Measurements from ENCODE around the gene ACTR8.

The ACTR8 gene

GRCh38 chr3:53846134-53846850 is 35.7 kb downstream of the ACTR8 start, which contains the start of the genes CHDH and IL17RB:
Gene CHDH, minus strand, starts transcription at chr3:53846419. Its CDS starts 22,411 bp downstream, at chr3:53824008.
Gene IL17RB, plus strand, starts transcription at chr3:53846568. Its CDS starts 21 bp downstream, at chr3:53846589.
- Mint-ChIP-seq H3K4me3 (peak within 1 kb of the TSS; percentile 60), H3K4me1 (ENCODE audit: low read depth) (peaks cover 4% of the 10 kb centered on the region), H3K27me3 (peaks cover 58% of the 10 kb centered on the region), H3K27ac (no peak within 1 kb of the TSS), H3K9me3 (no peaks in the 10 kb centered on the region), H3K36me3 (ENCODE audit: low read depth) (no peaks in the 10 kb centered on the region)

DNA sequence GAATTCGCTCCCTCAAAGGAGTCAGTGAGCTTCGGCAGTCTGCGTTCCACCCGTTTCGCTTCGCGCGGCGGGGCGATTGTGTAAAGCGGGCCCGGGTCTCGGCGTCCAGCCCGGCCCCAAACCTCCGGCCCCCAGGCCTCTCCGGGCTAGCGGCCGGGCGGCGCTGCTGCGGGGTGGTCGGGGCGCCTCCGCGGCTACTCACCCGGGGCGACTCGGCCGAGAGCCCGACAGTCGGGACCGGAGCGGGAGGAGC is 36.1 kb downstream of the ACTR8 start:
- Mint-ChIP-seq H3K27me3 (peaks cover 58% of the 10 kb centered on the region), H3K4me3 (peak overlapping the region; percentile 60)

GRCh38 chr3:53845103-53845880 is 36.7 kb downstream of the ACTR8 start:
- no peak overlapping the region for H3K27ac Mint-ChIP-seq
- H3K4me3 Mint-ChIP-seq: peak overlapping the region; percentile 60
- H3K9me3 Mint-ChIP-seq: no peaks in the 10 kb centered on the region
- no peaks in the 10 kb centered on the region for H3K36me3 Mint-ChIP-seq (ENCODE audit: low read depth)
- H3K4me1 Mint-ChIP-seq (ENCODE audit: low read depth): peaks cover 4% of the 10 kb centered on the region
- H3K27me3 Mint-ChIP-seq: peaks cover 58% of the 10 kb centered on the region

More for the DNA sequence above, 36.1 kb downstream of the ACTR8 start:
- Mint-ChIP-seq H3K27ac (no peak overlapping the region), H3K9me3 (no peaks in the 10 kb centered on the region), H3K36me3 (ENCODE audit: low read depth) (no peaks in the 10 kb centered on the region), H3K4me1 (ENCODE audit: low read depth) (peaks cover 4% of the 10 kb centered on the region)

GRCh38 chr3:53844262-53845102 is 37.5 kb downstream of the ACTR8 start:
- Mint-ChIP-seq H3K27me3 (peaks cover 53% of the 10 kb centered on the region), H3K9me3 (no peaks in the 10 kb centered on the region), H3K4me3 (peak overlapping the region; percentile 60), H3K4me1 (ENCODE audit: low read depth) (peaks cover 4% of the 10 kb centered on the region), H3K36me3 (ENCODE audit: low read depth) (no peaks in the 10 kb centered on the region), H3K27ac (no peak overlapping the region)

DNA sequence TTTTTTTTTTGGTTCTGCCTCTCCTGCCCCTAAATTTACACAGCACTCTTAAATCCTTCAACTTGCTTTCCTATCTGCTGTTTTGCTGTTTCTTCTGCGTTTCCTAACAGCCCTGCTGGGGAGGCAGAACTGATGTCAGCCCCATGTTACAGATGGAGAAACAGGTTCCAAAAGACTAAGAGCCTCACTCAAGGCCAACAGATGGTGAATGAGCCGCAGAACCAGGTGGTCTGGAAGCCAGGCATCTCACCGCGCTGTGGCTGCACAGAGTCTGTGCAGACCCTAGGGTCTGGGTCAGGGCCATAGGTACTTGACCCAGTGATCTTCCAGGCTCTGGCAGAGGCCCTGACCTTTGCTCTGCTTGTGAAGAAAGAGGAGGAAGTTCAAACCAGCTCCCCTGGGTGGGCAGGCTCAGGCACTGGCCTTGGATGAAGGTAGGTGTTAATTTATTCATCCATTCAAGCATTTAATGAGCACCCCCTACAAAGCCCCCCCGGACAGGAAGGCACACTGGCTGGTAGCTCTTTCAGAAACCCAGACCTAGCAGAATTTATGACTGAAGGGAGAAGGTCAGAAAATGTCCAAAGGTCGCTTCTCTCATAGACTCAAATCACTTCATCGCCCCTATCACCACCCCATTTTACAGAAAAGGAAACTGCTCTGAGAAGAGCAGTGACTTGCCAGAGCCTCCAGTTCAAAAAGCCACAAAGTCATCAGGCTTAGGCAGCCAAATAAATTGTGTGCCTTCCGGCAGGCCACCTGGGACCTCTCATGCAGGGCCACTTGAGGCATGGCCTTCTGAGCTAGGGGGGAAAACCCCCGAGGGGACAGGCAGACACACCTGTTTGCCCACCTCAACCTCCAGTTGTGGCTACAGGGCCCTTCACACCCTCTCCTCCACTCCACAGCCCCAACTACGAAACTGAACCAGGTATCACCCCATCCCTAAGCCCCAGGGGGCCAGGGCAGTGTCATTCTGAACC is 38.5 kb downstream of the ACTR8 start:
- Mint-ChIP-seq H3K4me1 (ENCODE audit: low read depth) (peaks cover 4% of the 10 kb centered on the region), H3K4me3 (no peak overlapping the region), H3K9me3 (no peaks in the 10 kb centered on the region), H3K27ac (no peak overlapping the region), H3K27me3 (peaks cover 52% of the 10 kb centered on the region), H3K36me3 (ENCODE audit: low read depth) (no peaks in the 10 kb centered on the region)

GRCh38 chr3:53842436-53843194 is 39.3 kb downstream of the ACTR8 start:
- Mint-ChIP-seq H3K36me3 (ENCODE audit: low read depth) (no peaks in the 10 kb centered on the region), H3K27me3 (peaks cover 43% of the 10 kb centered on the region), H3K27ac (no peak overlapping the region), H3K4me3 (no peak overlapping the region), H3K9me3 (no peaks in the 10 kb centered on the region), H3K4me1 (ENCODE audit: low read depth) (peaks cover 4% of the 10 kb centered on the region)

DNA sequence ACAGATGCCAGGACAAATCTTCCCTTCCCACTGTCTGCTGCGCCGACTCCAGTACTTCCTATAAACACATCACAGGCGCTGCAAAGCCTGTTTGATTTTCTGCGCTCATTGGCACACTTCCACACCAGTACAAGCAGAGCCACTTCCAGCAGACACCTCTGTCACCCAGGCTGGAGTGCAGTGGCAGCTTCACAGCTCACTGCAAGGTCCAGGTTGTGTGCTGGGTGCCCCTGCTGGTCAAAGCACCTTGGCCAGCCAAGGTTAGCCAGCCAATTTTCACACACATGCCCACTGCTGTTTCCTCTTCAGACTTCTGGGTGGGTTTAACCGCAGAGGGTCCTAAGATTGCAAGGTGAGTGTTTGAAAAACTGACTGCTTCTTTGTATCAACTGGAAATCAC is 40.7 kb downstream of the ACTR8 start:
- Mint-ChIP-seq H3K4me1 (ENCODE audit: low read depth) (peaks cover 4% of the 10 kb centered on the region), H3K36me3 (ENCODE audit: low read depth) (no peaks in the 10 kb centered on the region), H3K9me3 (no peaks in the 10 kb centered on the region), H3K4me3 (no peak overlapping the region), H3K27ac (no peak overlapping the region), H3K27me3 (peaks cover 34% of the 10 kb centered on the region)

DNA sequence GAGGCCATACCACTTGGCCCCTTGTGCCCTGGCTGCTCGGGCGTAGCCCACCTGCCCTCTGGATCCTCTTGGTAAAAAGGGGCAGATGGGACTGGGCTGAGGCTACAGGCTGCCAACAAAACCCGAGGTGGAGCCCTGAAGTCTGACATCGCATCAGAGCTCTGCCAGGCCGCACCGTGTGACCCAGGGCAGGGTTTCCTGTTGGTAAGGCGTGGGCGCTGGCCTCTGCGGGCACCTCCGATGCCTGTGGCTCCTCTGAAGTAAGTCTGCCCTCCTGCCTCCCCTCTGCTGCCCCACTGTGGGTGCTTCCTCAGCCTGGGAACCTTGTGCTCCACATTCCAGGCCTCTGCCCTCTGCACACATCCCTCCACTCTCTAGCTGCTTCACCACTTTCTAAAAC is 44.6 kb downstream of the ACTR8 start:
- Mint-ChIP-seq H3K36me3 (ENCODE audit: low read depth) (no peaks in the 10 kb centered on the region), H3K27me3 (peaks cover 5% of the 10 kb centered on the region), H3K4me1 (ENCODE audit: low read depth) (no peaks in the 10 kb centered on the region), H3K27ac (no peak overlapping the region), H3K9me3 (no peaks in the 10 kb centered on the region), H3K4me3 (no peak overlapping the region)

DNA sequence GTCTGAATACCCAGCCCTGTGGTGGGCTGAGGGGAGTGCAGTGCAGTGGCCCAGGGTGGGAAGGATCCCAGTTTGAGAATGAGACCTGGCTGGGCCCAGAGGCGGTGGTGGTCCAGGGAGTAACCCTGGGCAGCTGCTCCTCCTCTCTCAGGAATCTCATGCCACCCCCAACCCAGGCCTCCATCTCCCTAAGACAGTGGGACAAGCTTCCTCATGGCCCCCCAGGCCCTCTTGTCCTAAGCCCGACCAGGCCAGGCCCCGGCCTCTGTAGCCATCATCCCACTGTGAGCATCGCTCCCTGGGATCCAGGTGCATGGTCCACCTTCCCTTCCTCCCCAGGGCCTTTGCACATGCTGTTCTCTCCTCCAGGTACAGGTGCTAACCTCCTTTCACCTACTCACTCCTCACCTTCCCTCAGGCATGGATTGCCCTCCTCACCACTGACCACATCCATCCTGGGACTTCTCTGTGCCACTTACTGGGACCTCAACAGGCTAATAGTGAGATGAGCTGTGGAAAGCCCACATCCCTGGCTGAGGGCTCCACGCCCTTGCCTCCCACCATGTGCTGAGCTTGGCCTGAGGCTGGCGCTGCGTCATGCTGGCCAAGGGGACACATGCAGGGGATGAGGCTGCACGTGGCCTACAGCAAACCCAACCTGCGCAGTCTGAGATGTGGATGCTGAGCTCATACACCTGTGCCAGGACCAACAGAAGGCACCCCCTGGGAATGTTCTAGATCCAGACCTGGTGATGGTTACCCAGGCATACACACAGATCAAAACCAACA is 45.7 kb downstream of the ACTR8 start:
- Mint-ChIP-seq H3K27me3 (peaks cover 5% of the 10 kb centered on the region), H3K27ac (no peak overlapping the region), H3K4me1 (ENCODE audit: low read depth) (no peaks in the 10 kb centered on the region), H3K4me3 (no peak overlapping the region), H3K36me3 (ENCODE audit: low read depth) (no peaks in the 10 kb centered on the region), H3K9me3 (no peaks in the 10 kb centered on the region)

DNA sequence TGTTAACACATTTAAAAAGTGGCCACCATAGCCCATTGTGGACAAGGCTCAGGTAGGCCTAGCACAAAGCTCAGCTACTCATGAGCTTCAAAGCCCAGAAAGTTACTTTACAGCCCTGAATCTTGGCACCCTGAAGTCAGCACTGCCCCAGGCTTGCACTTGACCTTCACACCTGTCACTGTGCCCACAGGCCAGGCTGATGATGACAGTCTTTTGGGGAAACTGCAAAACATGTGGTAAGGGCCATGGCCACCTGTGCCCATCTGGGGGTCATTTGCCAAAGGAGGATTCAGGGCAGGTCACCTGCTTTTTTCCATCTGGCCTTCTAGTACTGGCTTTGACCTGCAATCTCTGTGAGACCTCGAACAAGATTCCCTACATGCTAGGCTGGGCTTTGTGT is 46.7 kb downstream of the ACTR8 start:
- no peaks in the 10 kb centered on the region for H3K4me1 Mint-ChIP-seq (ENCODE audit: low read depth)
- H3K9me3 Mint-ChIP-seq: no peaks in the 10 kb centered on the region
- peaks cover 5% of the 10 kb centered on the region for H3K27me3 Mint-ChIP-seq
- H3K36me3 Mint-ChIP-seq (ENCODE audit: low read depth): no peaks in the 10 kb centered on the region
- H3K27ac Mint-ChIP-seq: no peak overlapping the region
- H3K4me3 Mint-ChIP-seq: no peak overlapping the region

- Mint-ChIP-seq H3K4me1 (ENCODE audit: low read depth) (no peaks in the 10 kb centered on the region), H3K27ac (no peak overlapping the region), H3K36me3 (ENCODE audit: low read depth) (no peaks in the 10 kb centered on the region), H3K27me3 (peaks cover 5% of the 10 kb centered on the region), H3K9me3 (no peaks in the 10 kb centered on the region), H3K4me3 (no peak overlapping the region)
These were observed 47.4 kb downstream of the ACTR8 start for GRCh38 chr3:53834429-53835095.

DNA sequence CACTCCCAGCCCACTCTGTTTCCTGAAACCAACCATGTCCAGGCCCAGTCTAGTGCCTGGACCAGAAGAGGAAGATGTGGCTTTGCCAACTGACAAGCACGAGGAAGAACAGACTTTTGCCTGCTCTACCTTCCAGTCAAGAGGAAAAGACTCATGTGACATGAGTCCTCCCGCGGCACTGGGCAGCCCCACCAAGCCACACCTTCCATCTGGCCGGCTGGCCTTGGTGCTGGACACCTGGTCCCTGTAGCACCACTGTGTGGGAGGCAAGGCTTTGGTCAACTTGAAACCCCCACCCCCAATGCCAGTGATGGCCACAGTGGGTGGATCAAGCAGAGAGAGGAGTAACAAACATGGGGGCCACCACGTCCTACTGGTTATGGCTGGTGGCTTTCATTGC is 48.3 kb downstream of the ACTR8 start:
- no peaks in the 10 kb centered on the region for H3K9me3 Mint-ChIP-seq
- H3K36me3 Mint-ChIP-seq (ENCODE audit: low read depth): no peaks in the 10 kb centered on the region
- H3K4me1 Mint-ChIP-seq (ENCODE audit: low read depth): no peaks in the 10 kb centered on the region
- H3K27ac Mint-ChIP-seq: no peak overlapping the region
- H3K27me3 Mint-ChIP-seq: no peaks in the 10 kb centered on the region
- no peak overlapping the region for H3K4me3 Mint-ChIP-seq

Measured in stimulated activated naive CD8-positive, alpha-beta T cell treated with anti-CD3 and anti-CD28 coated beads, Interleukin-15, Interleukin-2, amounts not matched to agents 100 ng/mL and 50 ng/mL, for 24 hours (primary cell).